Thyroid gland (tissue), 4 donors: ENCODE measurements around the gene HEPH. TPM values are rescaled to one million over a fixed set of nuclear protein-coding genes. Genes with fewer than 3 reads are reported as not detected.
"Not testable (repeated sequence)": the region's sequence is repeated elsewhere in the genome, so short reads cannot be mapped to it uniquely, and the experiment has no call there.

Experiments
- DNase-seq, 2 donors: peaks; one replicate each; pipeline ENCODE4 v3.0.0-alpha.2; 2019
- H3K27ac ChIP-seq, 3 donors: fragments of 200-600 bp; sonication (generic); 1 replicate in 2 of 3; 2 replicates in 1 of 3; pipeline ENCODE4 v1.5.1; 2016 to 2019; ENCODE audit warnings: mild to moderate bottlenecking in 1 of 3, moderate library complexity in 1 of 3
- H3K27me3 ChIP-seq: fragments of 200-600 bp; sonication (generic); one replicate; pipeline ENCODE4 v1.5.1; 2019
- H3K36me3 ChIP-seq, 2 donors: fragments of 200-600 bp; sonication (generic); one replicate each; pipeline ENCODE4 v1.5.1; 2016 to 2019
- H3K4me1 ChIP-seq, 2 donors: fragments of 200-600 bp; sonication (generic); one replicate each; pipeline ENCODE4 v1.5.1; 2017 to 2019
- H3K4me3 ChIP-seq, 3 donors: fragments of 200-600 bp; sonication (generic); replicated peaks in 1 of 3; 1 replicate in 2 of 3; 2 replicates in 1 of 3; pipeline ENCODE4 v1.5.1; 2016; ENCODE audit warnings: mild to moderate bottlenecking in 1 of 3
- H3K9me3 ChIP-seq: fragments of 200-600 bp; sonication (generic); one replicate; pipeline ENCODE4 v1.5.1; 2017
- CTCF ChIP-seq, 6 experiments: fragments of 200-600 bp in 3 of 6; fragments of 450-650 bp in 3 of 6; sonication (generic) in 3 of 6; IDR thresholded peaks; one replicate each; pipeline ENCODE4 v1.5.1; 2016 to 2019; ENCODE audit warnings: antibody characterized with exemption in 6 of 6, mild to moderate bottlenecking in 2 of 6, inconsistent platforms in 1 of 6, moderate library complexity in 1 of 6
- POLR2A ChIP-seq, 2 donors: fragments of 450-650 bp; IDR thresholded peaks; one replicate each; pipeline ENCODE4 v1.6.1; 2017; ENCODE audit warnings: antibody characterized with exemption in 2 of 2, mild to moderate bottlenecking in 2 of 2, moderate library complexity in 1 of 2
- WGBS, 2 donors: methylation state at CpG; one replicate each; pipeline ENCODE4 v1.1.5; 2017; 5-methylcytosine and 5-hydroxymethylcytosine counted together
- intact Hi-C: fragments of 100-400 bp; cut with DNase I; formaldehyde crosslinking; loops from one replicate; pipeline ENCODE4 v1.15.1; 2023
- total RNA-seq, 4 donors: library from RNA; depleted of rRNA; stranded (reverse); fragments of >200 nt; gene quantifications; one replicate each; pipeline ENCODE4 v1.2.3, GENCODE V29; 2016

Gene HEPH
- 10 to 100 TPM in 2 of 4 donors, 1 to 10 TPM in 2; 6.7 to 11.9 (median 9.6) TPM for total RNA-seq

- WGBS, 2 donors = 10 to 22% methylated on average over 2 to 3 of the region's 3 CpGs
- Histone ChIP-seq H3K4me3 (no peak within 1 kb of the TSS), H3K27me3 (no peaks in the 10 kb centered on the region), H3K9me3 (no peaks in the 10 kb centered on the region), H3K27ac (no peak within 1 kb of the TSS), H3K36me3 (no peaks in the 10 kb centered on the region), H3K4me1 (no peaks in the 10 kb centered on the region)
- no peak for DNase-seq
- TF ChIP-seq CTCF (IDR thresholded peaks at IDR 0.05) (no peak), POLR2A (IDR thresholded peaks at IDR 0.05) (no peak)
- intact Hi-C loops = no loop called here
Measured at GRCh38 chrX:66163849-66164411, at the start of gene HEPH. TSS of gene HEPH (plus strand) at chrX:66164247. CDS start at chrX:66170571, 6,324 bp downstream.

GRCh38 chrX:66118722-66119121 is 45.3 kb upstream of the HEPH start:
- H3K4me3 ChIP-seq, H3K27ac ChIP-seq, H3K36me3 ChIP-seq, H3K4me1 ChIP-seq, intact Hi-C loops, DNase-seq, H3K9me3 ChIP-seq, H3K27me3 ChIP-seq: not testable (repeated sequence)
- WGBS, 2 donors = 96% methylated on average over 5 to 6 of the region's 6 CpGs

- intact Hi-C loops, H3K27ac ChIP-seq, H3K4me3 ChIP-seq, H3K4me1 ChIP-seq, H3K36me3 ChIP-seq, H3K9me3 ChIP-seq, DNase-seq, H3K27me3 ChIP-seq: not testable (repeated sequence)
- 92 to 96% methylated on average over 2 of the region's 2 CpGs for WGBS, 2 donors
Measured at GRCh38 chrX:66121354-66121753, 42.7 kb upstream of the HEPH start.

GRCh38 chrX:66126662-66127061 is 37.4 kb upstream of the HEPH start:
- DNase-seq = no peak
- intact Hi-C loops = no loop called here
- TF ChIP-seq POLR2A (IDR thresholded peaks at IDR 0.05) (no peak), CTCF (IDR thresholded peaks at IDR 0.05) (no peak)
- Histone ChIP-seq H3K4me3 (no peak overlapping the region), H3K4me1 (no peaks in the 10 kb centered on the region), H3K36me3 (no peaks in the 10 kb centered on the region), H3K9me3 (no peaks in the 10 kb centered on the region), H3K27ac (no peak overlapping the region), H3K27me3 (no peaks in the 10 kb centered on the region)
- 81% methylated on average over 2 of the region's 3 CpGs; no CpG with 5 or more reads in 1 of the 2 donors for WGBS, 2 donors

GRCh38 chrX:66130469-66130868 is 33.6 kb upstream of the HEPH start:
- DNase-seq = no peak
- H3K4me3 ChIP-seq = no peak overlapping the region
- H3K27me3 ChIP-seq = no peaks in the 10 kb centered on the region
- intact Hi-C loops = no loop called here
- no peak overlapping the region for H3K27ac ChIP-seq
- no peaks in the 10 kb centered on the region for H3K9me3 ChIP-seq
- TF ChIP-seq POLR2A (IDR thresholded peaks at IDR 0.05) = no peak
- no peak for TF ChIP-seq CTCF (IDR thresholded peaks at IDR 0.05)
- no peaks in the 10 kb centered on the region for H3K4me1 ChIP-seq
- H3K36me3 ChIP-seq = no peaks in the 10 kb centered on the region

- H3K27me3 ChIP-seq, H3K27ac ChIP-seq, H3K9me3 ChIP-seq, DNase-seq, intact Hi-C loops, H3K4me1 ChIP-seq, H3K4me3 ChIP-seq, H3K36me3 ChIP-seq: not testable (repeated sequence)
- WGBS, 2 donors = 62 to 90% methylated on average over 4 of the region's 4 CpGs
Measured at GRCh38 chrX:66135284-66135683, 28.8 kb upstream of the HEPH start.

GRCh38 chrX:66142351-66142750 is 21.7 kb upstream of the HEPH start:
- Histone ChIP-seq H3K27me3 (no peaks in the 10 kb centered on the region), H3K4me3 (no peak overlapping the region), H3K27ac (no peak overlapping the region), H3K36me3 (no peaks in the 10 kb centered on the region), H3K4me1 (no peaks in the 10 kb centered on the region), H3K9me3 (no peaks in the 10 kb centered on the region)
- no peak for DNase-seq
- TF ChIP-seq CTCF (IDR thresholded peaks at IDR 0.05) (no peak), POLR2A (IDR thresholded peaks at IDR 0.05) (no peak)
- intact Hi-C loops = no loop called here
- WGBS, 2 donors = 100% methylated on average over 1 of the region's 1 CpG; no CpG with 5 or more reads in 1 of the 2 donors
